HG03342 (cell line): ENCODE results near the gene SLC35F4.

Experiments
- ATAC-seq: cut with Tn5 transposase; IDR thresholded peaks from one replicate; pipeline ENCODE4 v1.9.1; 2021; ENCODE audit warnings: mild to moderate bottlenecking, moderate library complexity; ENCODE audit not compliant: unreplicated experiment

SLC35F4 gene

DNA sequence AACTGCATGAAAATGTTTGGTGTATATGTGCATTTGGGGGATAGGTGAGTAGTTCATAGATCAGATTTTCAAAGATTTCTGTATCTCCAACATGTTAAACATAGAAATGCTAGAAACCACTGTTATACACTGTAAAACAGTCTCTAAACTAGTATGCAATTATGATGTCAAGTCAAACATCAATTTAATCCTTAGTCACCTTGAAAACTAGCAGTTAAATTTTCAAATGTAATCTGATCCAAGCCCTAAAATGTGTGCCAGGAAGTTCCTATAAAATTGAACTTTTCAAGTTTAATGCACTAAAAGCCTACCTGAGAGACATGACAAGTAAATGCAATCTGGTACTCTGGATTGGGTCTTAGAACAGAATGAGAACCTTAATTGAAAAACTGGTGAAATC lies 14.5 kb downstream of the SLC35F4 start:
- ATAC-seq: no peak

GRCh38 chr14:57848786-57849185 lies 17.1 kb downstream of the SLC35F4 start:
- no peak for ATAC-seq

GRCh38 chr14:57848353-57848752 lies 17.5 kb downstream of the SLC35F4 start:
- ATAC-seq: no peak

GRCh38 chr14:57847706-57848105 lies 18.2 kb downstream of the SLC35F4 start:
- ATAC-seq: no peak

DNA sequence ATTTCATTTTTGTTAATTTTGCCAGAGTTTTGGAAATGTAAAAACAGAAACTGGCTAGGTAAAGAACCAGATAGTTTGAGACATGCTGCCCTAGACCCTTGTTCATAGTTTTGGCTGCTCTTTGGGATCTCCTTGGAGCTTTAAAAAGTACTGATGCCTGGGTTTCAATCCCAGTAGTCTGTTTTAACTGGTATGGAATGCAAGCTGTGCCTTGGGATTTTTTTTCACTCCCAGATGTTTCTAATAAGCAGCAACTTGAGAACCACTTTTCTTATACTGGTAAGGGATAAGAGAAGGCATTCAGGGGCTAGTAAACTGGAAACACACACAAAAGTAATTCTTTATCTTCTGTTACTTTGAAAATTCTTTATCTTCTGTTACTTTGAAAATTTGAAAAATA lies 18.8 kb downstream of the SLC35F4 start:
- no peak for ATAC-seq

DNA sequence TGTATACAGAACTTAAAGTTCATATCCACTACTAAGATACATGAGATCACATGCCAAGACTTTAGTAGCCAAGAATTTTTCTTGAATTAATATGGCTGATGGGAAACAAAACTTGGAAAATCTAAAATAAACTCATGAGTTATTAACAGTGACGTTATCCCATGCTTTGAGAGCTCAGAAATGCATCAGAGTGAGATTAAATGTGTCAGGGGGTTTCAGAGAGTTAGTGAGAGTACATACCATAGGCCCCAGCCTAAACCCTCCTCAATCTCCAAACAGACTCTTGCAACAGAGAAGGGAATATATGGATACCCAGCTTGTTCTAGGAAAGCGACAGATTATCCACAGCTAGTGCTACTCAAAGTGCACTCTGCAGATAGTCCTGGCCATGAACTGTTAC lies 19.3 kb downstream of the SLC35F4 start:
- ATAC-seq: no peak

DNA sequence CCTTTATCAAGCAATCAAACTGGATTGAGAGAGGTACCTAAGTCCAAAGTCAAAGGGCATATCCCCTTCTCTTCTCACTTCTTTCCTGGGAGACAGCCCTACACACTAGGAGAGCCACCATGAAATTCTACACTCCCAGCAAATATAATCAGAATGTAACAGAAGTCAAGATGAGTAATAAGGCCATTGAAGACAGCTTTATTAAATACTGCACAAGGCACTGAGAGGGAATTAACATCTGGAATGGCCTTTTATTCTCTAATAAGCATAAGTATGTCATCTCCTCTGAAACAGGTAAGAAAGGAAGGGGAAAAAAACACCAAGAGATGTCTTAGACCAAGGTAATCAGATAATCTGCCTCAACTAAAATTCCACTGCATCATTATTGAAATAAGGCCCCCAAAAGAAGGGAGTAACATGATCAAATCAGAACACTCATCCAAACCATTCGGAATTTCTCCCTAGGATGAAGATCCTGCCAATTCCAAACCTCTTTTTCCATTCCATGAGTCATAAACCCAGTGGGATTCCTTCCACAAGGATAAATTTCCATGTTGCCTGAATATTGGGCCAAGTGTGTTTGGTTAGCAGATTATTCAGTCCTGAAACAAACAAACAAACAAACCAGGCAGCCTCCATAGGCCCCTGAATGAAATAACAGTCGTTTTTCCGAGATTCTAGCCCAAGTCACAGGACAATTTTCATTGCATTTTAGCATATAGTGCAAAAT lies 19.9 kb downstream of the SLC35F4 start:
- no peak for ATAC-seq

DNA sequence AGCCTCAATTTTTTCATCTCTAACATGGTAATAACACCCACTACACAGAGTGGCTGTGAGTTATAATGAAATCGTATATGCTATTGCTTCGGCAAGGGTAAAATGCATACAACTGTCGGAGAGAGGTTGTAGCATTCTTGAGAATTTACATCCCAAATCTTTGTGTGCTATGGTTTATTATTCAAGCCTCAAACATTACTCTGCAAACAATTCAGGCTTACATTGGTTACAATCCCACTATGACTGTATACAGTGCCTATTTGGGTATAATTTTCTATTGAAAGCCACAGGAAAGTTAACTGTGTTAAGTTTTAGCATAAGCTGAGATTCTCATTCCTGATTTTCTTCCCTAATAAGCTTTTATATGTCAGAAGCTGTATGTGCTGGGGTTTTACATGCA lies 20.6 kb downstream of the SLC35F4 start:
- no peak for ATAC-seq

DNA sequence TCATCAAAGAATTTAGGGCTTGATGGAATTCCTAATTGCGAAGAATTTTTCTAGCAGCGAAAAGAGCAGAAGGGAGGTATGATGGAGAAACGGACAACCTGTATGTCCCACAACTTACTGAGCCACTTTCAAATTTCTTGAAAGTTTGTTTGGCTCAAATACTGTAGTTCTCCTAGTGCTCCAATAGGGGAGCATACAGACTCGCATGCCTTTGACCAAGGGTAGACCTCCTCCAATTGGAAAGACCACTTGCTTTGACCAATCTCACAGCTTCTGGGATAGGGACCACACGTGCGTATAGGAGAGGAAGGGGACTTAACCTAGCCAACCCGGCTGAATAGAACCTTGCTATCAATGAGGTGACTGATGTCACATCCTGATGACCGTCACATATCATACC lies 28.6 kb downstream of the SLC35F4 start:
- no peak for ATAC-seq

- no peak for ATAC-seq
Observed at GRCh38 chr14:57835766-57836165, 30.1 kb downstream of the SLC35F4 start.

- no peak for ATAC-seq
Observed at GRCh38 chr14:57834961-57835360, 30.9 kb downstream of the SLC35F4 start.

DNA sequence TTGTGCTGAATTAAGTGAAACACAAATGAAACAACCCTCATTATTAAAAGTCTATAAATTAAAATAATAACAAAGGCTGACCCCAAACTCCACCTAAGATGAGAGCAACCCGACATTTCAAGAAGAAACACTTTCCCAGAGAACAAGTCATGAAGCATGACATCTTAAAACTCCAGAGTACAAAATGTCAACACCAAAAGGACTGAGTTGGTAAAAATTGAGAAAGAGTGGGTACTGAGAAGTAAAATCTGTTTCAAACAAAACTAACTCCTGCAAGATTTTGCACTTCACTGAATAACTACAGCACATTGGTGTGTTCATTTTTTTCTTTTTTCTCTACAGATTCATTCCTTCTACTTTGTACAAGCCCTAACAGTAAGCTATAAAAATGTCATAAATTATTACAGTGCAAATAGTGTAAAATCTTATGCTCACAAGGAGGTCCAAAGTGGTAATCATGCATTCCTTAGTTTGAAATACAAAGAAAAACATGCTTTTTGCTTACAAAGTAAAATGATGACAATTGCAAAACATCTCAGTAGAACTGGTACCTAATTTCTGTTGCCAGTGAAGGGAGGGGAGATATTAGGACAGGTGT lies 31.8 kb downstream of the SLC35F4 start:
- no peak for ATAC-seq

GRCh38 chr14:57833323-57833722 lies 32.6 kb downstream of the SLC35F4 start:
- no peak for ATAC-seq

DNA sequence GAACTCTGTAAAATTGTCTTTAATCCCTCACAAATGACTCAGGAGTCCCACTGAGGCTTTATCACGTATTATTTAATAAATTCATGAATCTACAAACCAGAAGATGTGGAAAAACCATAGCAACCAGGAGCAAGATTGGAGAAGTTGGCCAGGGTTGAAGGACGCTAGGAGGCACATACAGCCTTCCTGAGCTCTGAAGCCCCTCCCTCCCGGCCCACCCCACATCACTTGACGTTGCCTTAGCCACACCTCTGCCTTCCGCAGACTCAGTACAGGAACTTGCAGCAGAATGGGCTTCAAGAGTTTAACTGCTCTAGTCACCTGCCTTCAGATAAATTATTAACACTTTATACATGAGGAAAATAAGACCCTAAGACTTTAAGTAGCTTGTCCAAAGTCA lies 33.9 kb downstream of the SLC35F4 start:
- no peak for ATAC-seq

DNA sequence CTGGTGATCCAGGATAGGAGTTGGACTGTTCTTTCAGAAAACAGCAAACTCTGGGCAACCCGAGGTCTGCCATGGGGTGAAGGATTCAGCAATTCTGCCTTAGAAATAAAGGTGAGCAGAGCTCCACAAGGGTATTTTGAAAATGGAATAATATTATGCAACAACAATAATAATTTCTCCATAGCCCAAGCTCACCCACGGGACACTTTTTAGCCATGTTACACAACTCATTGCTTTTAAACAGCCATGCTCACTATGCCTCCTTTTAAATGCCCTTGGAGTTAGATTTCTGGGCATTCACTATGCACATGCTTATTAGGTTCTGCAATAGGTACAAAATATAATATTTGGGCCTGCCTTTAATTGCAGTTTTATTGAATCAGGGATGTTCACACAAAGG lies 37.2 kb downstream of the SLC35F4 start:
- no peak for ATAC-seq

DNA sequence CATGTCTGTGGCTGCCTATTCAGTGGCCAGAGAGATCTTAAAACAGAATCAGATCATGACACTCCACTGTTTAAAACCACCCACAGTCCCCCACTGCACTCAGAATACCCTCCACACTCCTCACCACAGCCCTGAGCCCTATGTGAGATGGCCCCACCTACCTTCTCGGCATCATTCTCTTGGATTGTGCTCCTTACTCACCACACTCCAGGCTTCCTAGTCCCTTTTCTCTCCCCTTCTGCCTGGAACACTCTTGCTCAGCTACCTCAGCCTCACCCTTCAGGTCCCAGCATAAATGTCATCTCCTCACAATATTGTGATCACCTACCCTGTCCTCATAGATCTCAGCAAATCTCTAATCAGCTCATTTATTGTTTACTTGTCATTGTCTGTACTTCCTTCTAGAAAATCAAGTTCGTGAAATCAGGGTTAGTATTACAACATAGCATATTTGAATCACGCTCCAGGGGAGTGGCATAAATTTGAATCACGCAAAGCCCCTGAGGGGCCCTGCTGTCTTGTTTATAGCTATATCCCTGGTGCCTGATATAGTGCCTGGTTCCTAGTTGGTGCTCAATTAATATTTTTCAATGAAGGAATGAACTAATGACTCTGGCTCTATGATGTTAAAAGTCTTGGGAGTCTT lies 42.8 kb downstream of the SLC35F4 start:
- no peak for ATAC-seq

DNA sequence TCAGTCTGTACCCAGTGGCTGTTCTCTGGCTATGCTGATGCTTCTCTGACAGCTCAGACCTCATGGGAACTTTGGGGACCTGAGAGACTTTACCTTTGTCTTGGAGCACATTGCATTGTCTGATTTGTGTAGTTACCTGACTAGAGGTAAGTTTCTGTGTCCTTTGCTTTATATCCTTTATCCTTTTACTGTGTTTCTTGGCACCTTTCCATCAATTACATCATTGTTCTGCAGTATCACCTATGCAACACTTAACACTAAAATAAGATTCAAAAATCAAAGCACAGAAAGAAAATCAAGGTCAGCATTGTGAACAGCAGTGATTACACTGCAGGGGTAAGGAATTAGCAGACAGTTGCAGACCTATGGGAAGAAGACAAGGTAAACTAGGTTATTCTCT lies 43.8 kb downstream of the SLC35F4 start:
- no peak for ATAC-seq

- no peak for ATAC-seq
Observed at GRCh38 chr14:57820581-57820980, 45.3 kb downstream of the SLC35F4 start.

- ATAC-seq: no peak
Observed at GRCh38 chr14:57818511-57818910, 47.4 kb downstream of the SLC35F4 start.

DNA sequence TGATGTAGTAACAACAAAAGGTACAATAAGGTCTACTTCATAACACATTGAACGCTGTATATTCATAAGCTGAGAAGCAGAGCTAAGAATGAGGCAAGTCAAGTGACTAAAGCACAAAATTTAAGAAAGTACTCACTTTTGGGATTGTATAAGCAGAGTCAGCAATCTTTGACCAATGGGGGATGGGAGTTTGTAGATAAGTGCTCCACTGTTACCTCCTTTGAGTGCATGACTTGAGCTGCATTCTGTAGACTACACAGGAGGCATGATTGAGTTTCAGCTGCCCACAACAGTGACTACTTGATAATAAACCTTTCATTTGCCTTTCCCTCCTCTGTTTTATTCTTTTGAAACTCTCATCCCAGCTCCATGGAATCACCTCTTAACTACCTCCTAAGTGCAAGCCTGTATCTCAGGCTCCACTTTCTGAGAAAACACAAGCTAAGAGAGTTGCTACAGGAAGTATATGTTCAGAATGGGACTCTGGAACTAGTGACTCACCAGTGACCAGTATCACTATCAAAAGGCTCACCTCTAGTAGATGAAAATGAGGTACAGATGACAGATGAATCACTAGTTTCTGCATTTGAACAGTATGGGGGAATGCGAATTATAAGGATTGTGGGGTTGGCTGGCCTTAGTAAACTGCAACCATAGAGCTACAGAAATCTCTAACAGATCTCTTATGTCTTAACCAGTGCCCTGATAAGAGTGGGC lies 49.2 kb downstream of the SLC35F4 start:
- peak; percentile 57 for ATAC-seq

DNA sequence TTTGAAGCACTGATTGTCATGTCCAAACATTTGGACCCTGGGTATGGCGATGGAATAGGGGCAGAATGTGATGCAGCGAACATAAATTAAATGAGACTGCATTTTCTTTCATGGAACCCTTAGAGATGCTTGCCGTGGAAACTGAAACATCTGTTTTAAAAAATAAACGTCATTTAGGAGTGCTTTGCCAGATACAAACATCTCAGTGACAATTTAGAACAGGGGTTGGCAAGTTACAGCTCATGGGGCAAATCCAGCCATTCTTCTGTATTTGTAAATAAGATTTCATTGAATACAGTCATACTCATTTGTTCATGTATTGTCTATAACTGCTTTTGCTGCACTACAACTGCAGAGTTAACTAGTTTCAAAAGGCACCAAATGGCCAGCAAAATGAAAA lies 51.2 kb downstream of the SLC35F4 start:
- no peak for ATAC-seq

DNA sequence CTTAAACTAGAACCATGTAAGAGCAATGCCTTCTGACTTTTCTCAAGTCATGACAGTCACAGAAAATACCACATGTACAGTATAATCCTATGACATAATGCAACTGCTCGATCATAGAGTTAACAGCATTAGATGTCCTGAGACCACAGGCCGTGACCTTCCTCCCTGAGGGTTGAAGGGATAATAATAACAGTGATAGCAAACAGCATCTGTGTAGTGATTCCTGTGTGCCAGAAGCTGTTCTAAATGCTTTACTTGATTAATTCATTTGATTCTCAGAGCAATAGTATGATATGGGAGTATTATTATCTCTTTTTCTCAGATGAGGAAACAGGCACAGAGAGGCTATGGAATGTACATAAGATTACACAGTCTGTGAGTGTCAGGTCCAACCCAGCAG lies 53.2 kb downstream of the SLC35F4 start:
- ATAC-seq: no peak
